ENCODE measurements around the gene CEP112. TPM values are rescaled to one million over a fixed set of nuclear protein-coding genes. Genes with fewer than 3 reads are reported as not detected.

CEP112 gene
- total and polyA plus RNA-seq, 2 of the 13 experiments (the other 11 are each of a cell fraction or from before 2014, with no cell fraction given): 1.2 to 3.4 TPM

DNA sequence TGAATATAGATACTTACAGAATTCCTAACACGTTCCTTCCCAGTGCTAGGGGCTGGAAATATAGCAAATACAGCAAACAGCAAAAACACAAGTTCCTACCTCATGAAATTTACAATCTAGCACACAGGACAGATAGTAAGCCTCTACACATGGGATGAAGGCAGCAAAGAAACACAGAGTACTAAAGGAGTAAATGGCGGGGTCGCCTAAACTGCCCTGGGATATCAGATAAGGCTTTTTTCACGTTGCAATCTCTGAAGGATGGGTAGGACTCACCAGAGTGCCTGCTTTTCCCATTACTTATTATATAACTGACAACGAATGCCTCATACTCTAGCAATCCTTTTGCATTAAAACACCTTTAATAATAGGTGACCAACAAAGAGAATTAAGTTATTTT is 19.8 kb downstream of the CEP112 start:
- FAIRE-seq: no peak
- intact Hi-C loops (cut with micrococcal nuclease; ENCODE audit: unreplicated experiment): no loop called here
- in situ Hi-C loops (cut with HindIII; ENCODE audit: extremely low pct_ligation_motif_present, low pct_unique_long_range_greater_than_20kb): loop anchor here (25.0 kb wide), 2 partner anchors 635 to 785 kb away; no protein-coding TSS in a partner anchor
- Histone ChIP-seq H3K27me3 (ENCODE audit: control insufficient read depth in 1 of 2, insufficient read depth in 2 of 2, low read length in 2 of 2) (no peaks in the 10 kb centered on the region), H3K4me2 (ENCODE audit: low read depth, low read length) (no peak overlapping the region), H3K9me3 (ENCODE audit: low read length) (no peaks in the 10 kb centered on the region), H3K4me1 (ENCODE audit: insufficient read depth, low read length) (no peaks in the 10 kb centered on the region), H3K9ac (ENCODE audit: insufficient read depth, low read depth, low read length) (no peak overlapping the region), H4K20me1 (ENCODE audit: insufficient read depth, low read length) (no peaks in the 10 kb centered on the region), H3K4me3 (replicated peaks in 1 of 3; ENCODE audit: insufficient read depth in 1 of 3, low read depth in 2 of 3, low read length in 3 of 3) (no peak overlapping the region), H3K36me3 (replicated peaks in 1 of 2; ENCODE audit: control insufficient read depth in 1 of 2, insufficient read depth in 2 of 2, low read length in 2 of 2) (no peaks in the 10 kb centered on the region), H2AFZ (ENCODE audit: low read length) (no peak overlapping the region), H3K79me2 (ENCODE audit: insufficient read depth, low read length) (no peaks in the 10 kb centered on the region), H3K27ac (ENCODE audit: extremely low read length, insufficient read depth, low read length) (no peak overlapping the region)
- BruUV-seq (replicated peaks): no TSS peak
- no peak for ATAC-seq
- ChIA-PET CTCF (ENCODE audit: low intra/inter-chr PET ratio, low total read pairs) (no interaction called here), POLR2A (no interaction called here)
- DNase-seq (ENCODE audit: low spot score): no peak
- WGBS (ENCODE audit: low lambda C conversion rate): 76% methylated on average over 5 of the region's 5 CpGs
- no peak for TF ChIP-seq ZNF720 (CRISPR knock-in tag; IDR thresholded peaks at IDR 0.05)
- no peak for TF ChIP-seq TCF7L2 (IDR thresholded peaks at IDR 0.05; ENCODE audit: low read depth, low read length)
- no peak for TF ChIP-seq RXRB (CRISPR knock-in tag; IDR thresholded peaks at IDR 0.05; ENCODE audit: borderline replicate concordance)
- no peak for TF ChIP-seq IKZF1 (IDR thresholded peaks at IDR 0.05)
- no peak for TF ChIP-seq ASH2L (IDR thresholded peaks at IDR 0.05; ENCODE audit: insufficient read length, low read depth, low read length)
- TF ChIP-seq ZNF432 (CRISPR knock-in tag; IDR thresholded peaks at IDR 0.05; ENCODE audit: borderline replicate concordance): no peak
- TF ChIP-seq PITX1 (CRISPR knock-in tag; IDR thresholded peaks at IDR 0.05): no peak
- TF ChIP-seq ZNF17 (CRISPR knock-in tag; IDR thresholded peaks at IDR 0.05): no peak
- TF ChIP-seq, protein P1, sequence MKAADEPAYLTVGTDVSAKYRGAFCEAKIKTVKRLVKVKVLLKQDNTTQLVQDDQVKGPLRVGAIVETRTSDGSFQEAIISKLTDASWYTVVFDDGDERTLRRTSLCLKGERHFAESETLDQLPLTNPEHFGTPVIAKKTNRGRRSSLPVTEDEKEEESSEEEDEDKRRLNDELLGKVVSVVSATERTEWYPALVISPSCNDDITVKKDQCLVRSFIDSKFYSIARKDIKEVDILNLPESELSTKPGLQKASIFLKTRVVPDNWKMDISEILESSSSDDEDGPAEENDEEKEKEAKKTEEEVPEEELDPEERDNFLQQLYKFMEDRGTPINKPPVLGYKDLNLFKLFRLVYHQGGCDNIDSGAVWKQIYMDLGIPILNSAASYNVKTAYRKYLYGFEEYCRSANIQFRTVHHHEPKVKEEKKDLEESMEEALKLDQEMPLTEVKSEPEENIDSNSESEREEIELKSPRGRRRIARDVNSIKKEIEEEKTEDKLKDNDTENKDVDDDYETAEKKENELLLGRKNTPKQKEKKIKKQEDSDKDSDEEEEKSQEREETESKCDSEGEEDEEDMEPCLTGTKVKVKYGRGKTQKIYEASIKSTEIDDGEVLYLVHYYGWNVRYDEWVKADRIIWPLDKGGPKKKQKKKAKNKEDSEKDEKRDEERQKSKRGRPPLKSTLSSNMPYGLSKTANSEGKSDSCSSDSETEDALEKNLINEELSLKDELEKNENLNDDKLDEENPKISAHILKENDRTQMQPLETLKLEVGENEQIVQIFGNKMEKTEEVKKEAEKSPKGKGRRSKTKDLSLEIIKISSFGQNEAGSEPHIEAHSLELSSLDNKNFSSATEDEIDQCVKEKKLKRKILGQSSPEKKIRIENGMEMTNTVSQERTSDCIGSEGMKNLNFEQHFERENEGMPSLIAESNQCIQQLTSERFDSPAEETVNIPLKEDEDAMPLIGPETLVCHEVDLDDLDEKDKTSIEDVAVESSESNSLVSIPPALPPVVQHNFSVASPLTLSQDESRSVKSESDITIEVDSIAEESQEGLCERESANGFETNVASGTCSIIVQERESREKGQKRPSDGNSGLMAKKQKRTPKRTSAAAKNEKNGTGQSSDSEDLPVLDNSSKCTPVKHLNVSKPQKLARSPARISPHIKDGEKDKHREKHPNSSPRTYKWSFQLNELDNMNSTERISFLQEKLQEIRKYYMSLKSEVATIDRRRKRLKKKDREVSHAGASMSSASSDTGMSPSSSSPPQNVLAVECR (CRISPR knock-in tag; IDR thresholded peaks at IDR 0.05; ENCODE audit: borderline replicate concordance): no peak
- no peak for TF ChIP-seq WIZ (CRISPR knock-in tag; IDR thresholded peaks at IDR 0.05)
- TF ChIP-seq SMARCE1 (IDR thresholded peaks at IDR 0.05; ENCODE audit: borderline replicate concordance): no peak
- TF ChIP-seq, protein P2, sequence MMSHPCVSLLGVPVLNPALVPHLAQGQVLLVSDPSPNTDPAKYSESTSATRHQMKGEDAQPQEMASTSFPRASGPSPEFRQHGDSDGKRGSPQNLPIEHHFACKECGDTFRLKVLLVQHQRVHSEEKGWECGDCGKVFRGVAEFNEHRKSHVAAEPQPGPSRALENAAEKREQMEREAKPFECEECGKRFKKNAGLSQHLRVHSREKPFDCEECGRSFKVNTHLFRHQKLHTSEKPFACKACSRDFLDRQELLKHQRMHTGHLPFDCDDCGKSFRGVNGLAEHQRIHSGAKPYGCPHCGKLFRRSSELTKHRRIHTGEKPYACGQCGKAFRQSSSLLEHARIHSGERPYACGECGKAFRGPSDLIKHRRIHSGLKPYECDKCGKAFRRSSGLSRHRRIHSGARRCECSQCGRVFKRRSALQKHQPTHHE (CRISPR knock-in tag; IDR thresholded peaks at IDR 0.05; ENCODE audit: borderline replicate concordance): no peak
- TF ChIP-seq RBM39 (IDR thresholded peaks at IDR 0.05; ENCODE audit: low read depth, low read length, poor library complexity, severe bottlenecking): no peak
- no peak for TF ChIP-seq ZNF737 (CRISPR knock-in tag; IDR thresholded peaks at IDR 0.05; ENCODE audit: borderline replicate concordance)
- TF ChIP-seq ZNF674 (CRISPR knock-in tag; IDR thresholded peaks at IDR 0.05; ENCODE audit: low read depth): no peak
- TF ChIP-seq, protein P3, sequence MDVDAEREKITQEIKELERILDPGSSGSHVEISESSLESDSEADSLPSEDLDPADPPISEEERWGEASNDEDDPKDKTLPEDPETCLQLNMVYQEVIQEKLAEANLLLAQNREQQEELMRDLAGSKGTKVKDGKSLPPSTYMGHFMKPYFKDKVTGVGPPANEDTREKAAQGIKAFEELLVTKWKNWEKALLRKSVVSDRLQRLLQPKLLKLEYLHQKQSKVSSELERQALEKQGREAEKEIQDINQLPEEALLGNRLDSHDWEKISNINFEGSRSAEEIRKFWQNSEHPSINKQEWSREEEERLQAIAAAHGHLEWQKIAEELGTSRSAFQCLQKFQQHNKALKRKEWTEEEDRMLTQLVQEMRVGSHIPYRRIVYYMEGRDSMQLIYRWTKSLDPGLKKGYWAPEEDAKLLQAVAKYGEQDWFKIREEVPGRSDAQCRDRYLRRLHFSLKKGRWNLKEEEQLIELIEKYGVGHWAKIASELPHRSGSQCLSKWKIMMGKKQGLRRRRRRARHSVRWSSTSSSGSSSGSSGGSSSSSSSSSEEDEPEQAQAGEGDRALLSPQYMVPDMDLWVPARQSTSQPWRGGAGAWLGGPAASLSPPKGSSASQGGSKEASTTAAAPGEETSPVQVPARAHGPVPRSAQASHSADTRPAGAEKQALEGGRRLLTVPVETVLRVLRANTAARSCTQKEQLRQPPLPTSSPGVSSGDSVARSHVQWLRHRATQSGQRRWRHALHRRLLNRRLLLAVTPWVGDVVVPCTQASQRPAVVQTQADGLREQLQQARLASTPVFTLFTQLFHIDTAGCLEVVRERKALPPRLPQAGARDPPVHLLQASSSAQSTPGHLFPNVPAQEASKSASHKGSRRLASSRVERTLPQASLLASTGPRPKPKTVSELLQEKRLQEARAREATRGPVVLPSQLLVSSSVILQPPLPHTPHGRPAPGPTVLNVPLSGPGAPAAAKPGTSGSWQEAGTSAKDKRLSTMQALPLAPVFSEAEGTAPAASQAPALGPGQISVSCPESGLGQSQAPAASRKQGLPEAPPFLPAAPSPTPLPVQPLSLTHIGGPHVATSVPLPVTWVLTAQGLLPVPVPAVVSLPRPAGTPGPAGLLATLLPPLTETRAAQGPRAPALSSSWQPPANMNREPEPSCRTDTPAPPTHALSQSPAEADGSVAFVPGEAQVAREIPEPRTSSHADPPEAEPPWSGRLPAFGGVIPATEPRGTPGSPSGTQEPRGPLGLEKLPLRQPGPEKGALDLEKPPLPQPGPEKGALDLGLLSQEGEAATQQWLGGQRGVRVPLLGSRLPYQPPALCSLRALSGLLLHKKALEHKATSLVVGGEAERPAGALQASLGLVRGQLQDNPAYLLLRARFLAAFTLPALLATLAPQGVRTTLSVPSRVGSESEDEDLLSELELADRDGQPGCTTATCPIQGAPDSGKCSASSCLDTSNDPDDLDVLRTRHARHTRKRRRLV (CRISPR knock-in tag; IDR thresholded peaks at IDR 0.05): no peak

All from HepG2 (cell line).